Activated gamma-delta T cell treated with anti-CD3 and anti-CD28 coated beads, Interleukin-2, amount 50 U/mL, for 16 hours (primary cell): ENCODE measurements around the gene FGF6.
"Not testable (repeated sequence)": the region's sequence is repeated elsewhere in the genome, so short reads cannot be mapped to it uniquely, and the experiment has no call there.

Experiments used
- DNase-seq: peaks from one replicate; pipeline ENCODE4 v3.0.0-alpha.2; 2020; ENCODE audit warnings: low read depth

Gene FGF6, protein sequence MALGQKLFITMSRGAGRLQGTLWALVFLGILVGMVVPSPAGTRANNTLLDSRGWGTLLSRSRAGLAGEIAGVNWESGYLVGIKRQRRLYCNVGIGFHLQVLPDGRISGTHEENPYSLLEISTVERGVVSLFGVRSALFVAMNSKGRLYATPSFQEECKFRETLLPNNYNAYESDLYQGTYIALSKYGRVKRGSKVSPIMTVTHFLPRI

DNA sequence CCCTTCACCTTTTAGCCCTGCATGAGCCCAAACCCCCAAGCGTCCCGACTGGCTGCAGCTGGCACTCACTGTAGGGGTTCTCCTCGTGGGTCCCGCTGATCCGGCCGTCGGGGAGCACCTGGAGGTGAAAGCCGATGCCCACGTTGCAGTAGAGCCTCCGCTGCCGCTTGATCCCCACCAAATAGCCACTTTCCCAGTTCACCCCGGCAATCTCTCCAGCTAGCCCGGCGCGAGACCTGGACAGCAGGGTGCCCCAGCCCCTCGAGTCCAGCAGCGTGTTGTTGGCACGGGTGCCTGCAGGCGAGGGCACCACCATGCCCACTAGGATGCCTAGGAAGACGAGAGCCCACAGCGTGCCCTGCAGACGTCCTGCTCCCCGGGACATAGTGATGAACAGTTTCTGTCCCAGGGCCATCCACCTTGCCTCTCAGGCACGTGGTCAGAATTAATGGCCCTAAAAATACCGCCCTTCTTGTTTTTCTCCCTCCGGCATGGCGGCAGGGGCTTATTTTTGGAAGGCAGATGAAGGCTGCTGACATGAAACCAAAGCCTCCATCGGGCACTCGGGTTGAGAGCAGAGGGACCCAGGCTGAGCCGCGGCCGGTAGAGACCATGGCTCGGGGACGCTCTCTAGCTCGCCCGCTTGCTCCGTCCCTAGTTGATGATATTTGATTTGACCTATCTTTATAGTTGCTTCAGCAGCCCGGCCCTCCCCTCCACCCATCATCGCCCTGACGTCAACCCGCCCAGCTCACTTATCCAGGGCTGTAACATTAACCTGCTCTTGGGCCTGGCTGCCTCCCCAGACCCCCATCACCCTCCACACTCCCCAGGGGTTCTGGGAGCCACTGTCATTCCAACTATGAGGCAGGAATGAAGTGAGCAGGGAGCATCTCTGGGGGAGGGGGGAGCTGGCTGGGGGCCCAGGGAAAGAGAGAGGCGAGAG is at the start of gene FGF6:
FGF6 (minus strand) TSS at position 660 of the 946 bp plus-strand sequence; CDS start at position 415, 245 bp downstream.
- no peak for DNase-seq

DNA sequence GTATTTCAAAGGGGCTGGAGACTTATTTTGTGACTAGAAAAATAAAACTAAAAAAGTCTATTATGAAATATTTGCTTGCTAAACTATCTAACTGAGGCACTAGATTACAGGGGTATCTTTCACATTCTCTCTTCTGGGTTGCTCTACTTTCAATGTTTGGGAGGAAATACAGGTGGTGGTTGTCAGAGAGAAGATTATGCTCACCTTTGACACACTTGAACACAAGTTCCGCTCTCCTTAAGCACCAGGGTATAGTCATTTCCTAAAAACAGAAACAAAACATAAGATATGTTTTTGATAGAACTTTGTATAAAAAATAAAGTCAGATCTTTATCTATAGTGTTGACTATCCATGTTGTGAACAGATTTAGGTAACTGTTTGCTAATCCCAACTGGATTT is 45.4 kb upstream of the FGF6 start:
- DNase-seq, result no peak

DNA sequence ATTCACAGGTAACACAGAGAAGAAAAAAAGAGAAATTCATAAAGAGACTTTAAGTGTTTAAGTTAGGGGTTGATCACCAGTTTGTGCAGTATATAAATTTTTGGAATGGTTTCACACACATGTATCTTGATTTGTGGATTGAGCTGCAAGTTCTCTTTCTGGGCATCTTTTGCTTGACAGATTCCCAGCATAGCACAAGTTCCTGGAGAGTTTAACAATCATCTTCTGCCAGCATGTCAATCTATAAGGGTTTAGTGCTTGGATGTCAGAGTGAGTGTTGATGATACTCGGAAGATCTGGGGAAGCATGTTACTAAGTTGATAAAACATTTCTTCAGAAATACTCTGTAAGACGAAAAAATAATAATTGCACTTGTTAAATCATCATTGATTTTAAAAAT is 43.9 kb upstream of the FGF6 start:
- DNase-seq, result no peak

DNA sequence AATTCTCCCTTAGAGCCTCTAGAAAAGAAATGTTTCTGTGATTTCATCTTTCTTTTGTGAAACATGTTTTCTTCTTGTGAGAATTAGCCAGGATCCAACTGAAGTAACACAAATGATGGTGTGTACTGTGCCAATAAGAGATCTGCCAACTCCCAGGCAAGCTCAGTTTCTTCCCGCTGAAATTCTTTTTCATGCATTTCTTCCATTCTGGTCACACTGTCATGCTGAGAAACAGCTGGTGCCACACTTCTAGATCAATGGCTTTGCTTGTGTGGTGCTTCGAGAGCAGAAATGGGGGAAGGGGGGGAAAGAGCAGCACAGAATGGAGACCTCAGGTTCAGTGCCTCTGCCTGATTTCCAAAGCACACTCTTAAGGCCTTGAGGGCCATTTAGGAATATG is 41.4 kb upstream of the FGF6 start:
- no peak for DNase-seq

DNA sequence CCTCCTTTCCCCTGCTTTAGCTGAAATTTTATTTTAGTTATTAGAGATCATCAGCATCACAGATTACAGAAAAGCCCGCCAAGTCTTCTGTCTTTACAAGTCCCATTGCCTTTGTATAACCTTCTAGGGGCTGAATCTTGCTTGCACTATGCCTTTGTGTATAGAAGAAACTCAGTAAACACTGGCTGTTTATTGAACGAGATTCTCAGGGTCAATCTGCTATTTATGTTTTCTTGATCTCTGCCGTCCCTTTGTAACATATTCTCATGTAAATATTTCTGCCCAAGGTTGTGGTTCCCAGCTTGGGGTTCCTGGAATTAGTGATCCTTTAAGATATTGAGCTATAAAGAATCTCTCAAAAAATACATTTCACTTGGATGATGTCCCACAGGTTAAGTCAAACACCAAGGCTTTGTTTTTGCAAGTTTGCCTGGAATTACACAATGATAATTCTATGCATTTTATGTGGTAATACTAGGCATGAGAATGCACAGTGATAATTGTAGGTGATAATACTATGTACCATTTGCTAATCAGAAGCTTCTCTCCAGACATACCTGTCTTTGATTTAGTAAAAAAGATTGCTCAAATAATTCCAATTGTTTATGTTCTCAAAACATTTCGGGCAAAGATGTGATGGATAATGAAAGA is 40.6 kb upstream of the FGF6 start:
- DNase-seq, result no peak

DNA sequence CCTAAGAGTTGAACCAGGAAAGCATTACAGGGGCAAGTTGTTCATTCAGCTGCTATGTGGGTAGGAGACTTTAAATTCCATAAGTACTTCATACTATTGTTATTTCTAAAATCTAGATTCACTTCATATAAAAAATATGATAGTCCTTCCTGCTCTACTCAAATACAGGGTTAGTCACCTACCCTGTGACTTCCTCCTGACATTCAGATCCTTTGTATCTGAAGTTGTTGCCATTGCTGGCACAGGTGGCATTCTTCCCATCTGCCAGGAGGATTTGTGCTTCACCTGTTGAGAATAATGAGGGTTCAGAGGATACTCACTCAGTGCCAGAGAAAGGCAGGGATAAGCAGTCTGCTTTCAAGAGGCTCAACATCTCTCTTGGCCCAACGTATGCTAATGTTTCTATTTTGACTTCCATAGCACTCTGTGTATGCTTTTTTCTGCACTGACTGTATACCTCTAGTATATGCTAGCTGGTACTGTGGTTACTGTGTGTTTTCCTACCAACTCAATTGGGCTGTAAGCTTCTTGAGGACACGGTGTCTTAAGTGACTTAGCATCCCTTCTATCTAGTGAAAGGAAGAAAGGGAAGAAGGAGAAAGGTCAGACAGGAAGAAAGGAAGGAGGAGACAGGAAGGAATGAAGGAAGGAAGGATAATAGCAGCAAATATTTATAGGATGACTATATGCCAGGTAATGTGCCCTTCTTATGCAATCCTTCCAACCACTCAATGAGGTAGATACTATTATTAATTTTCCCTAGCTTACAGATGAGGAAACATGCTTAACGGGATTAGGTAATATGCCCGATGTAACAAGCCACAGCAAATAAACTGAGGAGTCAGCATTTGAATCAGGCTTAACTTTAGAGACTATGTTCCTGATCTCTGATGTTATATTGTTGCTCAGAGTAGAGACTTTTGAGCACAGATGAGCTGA is 38.5 kb upstream of the FGF6 start:
- no peak for DNase-seq

DNA sequence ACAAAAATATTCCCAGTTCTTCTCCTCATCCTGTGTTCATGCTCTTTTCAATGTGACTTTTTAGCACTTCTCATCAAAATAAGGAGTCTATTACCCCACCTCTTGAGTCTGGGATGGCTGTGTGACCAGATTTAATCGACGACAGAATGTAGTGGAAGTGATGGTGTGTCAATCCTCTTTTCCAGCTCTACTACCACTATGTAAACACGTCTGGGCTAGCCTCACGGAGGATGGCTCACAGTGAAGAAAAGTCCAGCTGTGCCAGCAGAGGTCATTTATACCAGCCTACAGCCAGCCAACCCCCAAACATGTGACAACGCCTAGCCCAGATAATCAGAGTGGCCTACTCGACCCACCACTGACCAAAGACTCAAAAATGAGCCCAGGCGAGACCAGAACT is 37.3 kb upstream of the FGF6 start:
- DNase-seq, result no peak

DNA sequence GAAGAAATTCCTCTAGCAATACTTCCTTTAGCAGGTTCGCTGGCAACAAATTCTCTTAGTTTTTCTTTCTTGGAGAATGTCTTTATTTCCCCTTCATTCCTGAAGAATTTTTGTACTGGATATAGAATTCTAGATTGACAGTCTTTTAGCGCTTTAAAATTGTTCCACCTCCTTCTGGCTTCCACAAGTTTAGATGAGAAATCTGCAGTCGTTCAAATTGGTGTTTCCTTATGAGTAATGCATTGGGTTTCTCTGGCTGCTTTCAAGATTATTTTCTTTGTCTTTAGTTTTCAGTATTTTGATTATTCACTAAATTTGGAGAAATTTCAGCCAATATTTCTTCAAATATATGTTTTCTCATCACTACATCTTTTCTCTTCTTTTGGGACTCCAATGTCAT is 33.3 kb upstream of the FGF6 start:
- no peak for DNase-seq

DNA sequence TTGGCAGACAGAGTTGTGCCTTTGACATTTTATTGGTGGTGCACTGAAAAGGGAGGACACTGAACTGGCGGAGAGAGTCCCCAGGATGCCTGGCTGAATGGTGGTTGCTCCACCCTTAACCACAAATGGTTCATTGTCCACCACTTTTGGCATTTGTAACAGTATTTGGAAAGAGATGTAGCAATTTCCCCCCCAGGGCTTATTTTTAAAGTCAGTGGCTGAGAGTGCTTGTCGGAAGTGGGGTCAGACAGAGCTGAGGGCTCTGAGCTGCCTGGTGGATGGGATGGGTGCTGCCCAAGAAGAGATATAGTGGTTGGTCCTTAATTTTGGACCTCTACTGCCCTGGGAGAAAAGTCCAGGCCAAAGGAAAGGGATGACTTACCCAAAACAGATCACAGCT is 31.5 kb upstream of the FGF6 start:
- DNase-seq, result no peak

DNA sequence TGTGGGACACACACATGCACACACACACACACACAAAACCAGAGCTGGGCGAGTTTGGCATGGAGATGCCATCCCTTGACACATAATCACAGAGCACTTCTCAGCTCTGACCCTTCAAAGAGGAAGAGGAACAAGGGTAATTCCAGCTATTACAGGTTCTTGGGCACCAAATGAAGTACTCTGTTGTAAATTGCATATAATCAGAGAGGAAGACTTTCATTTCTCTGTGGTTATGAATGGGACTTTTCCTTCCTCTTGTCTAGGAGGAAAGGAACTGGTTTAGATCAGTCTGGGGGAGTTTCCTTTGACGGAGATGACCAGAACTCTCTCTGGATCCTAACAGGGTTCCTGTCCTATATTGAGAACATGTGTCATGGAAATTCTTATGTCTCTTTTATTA is 26.4 kb upstream of the FGF6 start:
- DNase-seq, result no peak

DNA sequence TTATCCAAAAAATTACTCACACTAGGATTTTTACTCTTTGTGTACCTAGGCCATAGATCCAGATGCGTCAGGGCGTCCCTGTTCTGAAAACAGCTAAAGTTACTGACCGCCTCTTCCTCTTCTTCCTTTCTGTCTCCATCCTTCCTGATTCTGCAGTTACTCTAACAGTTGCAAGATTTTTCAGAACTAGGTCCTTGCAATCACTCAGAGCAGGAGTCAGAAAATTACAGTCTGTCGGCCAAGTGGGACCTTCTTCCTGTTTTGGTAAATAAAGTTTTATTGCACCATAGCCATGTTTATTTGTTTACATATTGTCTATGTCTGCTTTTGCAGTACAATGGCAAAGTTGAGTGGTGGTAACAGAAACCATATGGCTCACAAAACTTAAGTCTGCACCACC is 25.6 kb upstream of the FGF6 start:
- no peak for DNase-seq

DNA sequence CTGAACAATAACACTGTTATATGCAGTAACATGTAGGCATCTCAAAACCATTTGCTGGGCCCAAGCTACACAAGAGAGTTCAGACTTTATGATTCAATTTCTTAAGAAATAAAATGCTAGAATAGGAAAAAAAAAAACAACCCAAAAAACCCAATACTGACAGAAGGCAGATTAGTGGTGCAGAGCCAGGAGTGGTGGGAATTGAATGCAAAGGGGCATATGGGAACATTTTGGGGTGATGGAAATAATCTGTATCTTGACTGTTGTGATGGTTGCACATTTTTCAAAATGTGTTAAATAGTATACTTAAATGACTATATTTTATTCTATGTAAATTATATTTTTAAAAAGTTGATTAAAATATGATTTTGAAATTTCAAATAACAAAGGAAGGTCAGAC is 23.4 kb upstream of the FGF6 start:
- DNase-seq, result no peak

DNA sequence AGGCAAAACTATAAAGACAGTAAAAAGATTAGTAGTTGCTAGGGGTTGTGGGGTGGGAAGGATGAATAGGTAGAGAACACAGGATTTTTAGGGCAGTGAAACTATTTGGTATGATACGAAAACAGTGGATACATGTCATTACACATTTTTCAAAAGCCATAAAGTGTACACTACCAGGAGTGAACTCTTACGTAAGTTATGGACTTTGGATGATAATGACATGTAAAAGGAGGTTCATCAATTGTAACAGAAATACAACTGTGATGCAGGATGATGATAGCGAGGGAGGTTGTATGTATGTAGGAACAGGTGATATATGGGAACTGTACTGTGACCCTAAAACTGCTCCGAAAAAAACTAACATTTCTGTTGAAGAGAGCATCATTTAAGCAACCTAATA is 15.1 kb upstream of the FGF6 start:
- no peak for DNase-seq

DNA sequence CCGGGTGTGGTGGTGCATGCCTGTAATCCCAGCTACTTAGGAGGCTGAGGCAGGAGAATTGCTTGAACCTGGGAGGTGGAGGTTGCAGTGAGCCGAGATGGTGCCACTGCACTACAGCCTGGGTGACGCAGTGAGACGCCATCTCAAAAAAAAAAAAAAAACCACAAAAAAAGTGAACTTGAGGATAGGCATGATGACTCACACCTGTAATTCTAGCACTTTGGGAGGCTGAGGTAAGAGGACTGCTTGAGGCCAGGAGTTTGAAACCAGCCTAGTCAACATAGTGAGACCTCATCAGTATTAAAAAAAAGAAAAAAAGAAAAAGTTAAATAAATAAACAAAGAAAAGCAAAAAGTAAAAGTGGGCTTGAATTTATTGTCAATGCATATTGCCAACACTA is 10.2 kb upstream of the FGF6 start:
- DNase-seq, result not testable (repeated sequence)

DNA sequence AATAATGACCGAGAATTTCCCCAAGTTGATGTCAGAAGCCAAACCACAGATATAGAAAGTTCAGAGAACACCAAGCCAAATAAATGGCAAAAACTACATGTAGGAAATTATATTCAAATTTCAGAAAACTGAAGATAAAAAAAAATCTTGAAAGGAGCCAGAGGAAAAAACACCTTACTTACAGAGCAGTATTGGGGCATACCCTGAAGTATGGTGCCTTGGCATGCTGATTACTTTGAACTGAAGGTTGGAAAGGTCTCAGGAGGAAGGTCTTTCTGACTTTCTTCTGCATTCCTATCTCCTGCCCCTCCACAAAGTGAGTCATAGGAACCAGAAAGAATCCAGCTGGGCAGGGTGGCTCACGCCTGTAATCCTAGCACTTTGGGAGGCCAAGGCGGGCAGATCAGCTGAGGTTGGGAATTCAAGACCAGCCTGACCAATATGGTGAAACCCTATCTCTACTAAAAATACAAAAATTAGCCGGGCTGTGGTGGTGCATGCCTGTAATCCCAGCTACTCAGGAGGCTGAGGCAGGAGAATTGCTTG is 8.8 kb upstream of the FGF6 start:
- DNase-seq, result no peak

DNA sequence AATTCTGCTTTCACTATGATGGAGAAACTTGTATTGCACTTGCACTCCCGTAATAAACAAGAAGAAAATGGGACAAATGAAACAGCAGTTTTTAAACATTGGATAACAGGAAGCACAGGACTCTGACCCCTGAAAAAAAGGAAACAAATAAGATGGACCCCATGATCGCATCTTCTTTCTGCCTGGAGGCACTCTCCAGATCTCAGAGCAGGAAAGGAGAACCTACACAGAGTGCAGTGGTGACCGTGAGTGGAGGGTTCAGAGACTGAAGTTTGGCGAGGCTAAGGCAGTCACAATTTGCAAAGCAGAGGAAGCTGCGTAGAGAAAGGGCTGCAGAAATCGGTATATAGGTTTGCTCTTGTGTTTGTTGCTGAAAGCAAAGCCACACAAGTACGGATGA is 6.1 kb upstream of the FGF6 start:
- DNase-seq, result no peak

DNA sequence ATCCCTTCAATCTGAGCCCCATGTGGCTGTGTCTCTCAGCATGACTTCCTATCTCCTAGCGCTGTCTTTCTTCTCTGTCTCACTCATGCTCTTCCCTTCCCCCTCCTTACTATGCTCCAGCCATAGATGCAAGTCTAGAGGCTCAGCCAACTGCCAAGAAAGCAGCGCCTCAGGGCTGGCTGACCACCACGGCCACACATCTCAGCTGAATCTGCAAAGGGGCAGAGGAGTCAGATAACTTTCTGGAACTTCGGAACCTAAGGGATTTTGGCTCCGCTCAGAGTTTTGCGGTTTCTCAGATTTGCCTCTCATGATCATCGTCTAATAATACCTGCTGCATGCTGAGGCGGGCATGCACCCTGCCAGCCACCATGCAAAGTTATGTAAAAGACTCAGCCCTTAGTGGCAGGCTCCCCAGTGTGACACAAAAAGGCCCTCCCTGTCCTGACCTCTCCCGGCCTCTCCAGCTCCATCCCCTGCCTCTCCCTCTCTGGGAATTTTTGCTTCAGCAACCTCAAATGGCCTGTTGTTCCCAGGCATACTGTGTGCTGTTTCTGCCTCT is 5.0 kb upstream of the FGF6 start:
- no peak for DNase-seq

DNA sequence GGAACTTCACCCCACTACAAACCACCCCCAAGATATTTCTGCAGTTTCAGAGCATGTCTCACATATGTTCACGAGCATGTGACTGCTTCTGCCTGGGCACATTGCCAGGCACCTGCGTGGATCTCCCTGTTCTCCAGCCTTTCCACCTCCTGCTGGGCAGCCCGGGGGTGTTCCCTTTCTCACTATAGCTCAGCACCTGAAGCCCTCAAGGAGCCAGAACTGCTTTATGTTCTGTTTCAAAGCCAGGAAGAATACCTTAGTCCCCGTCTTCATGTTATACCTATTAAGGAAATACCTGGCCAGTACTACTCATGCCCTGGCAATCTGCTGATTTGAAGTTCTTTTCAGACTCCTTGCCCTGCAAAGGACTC is 4.2 kb upstream of the FGF6 start:
- DNase-seq, result no peak

DNA sequence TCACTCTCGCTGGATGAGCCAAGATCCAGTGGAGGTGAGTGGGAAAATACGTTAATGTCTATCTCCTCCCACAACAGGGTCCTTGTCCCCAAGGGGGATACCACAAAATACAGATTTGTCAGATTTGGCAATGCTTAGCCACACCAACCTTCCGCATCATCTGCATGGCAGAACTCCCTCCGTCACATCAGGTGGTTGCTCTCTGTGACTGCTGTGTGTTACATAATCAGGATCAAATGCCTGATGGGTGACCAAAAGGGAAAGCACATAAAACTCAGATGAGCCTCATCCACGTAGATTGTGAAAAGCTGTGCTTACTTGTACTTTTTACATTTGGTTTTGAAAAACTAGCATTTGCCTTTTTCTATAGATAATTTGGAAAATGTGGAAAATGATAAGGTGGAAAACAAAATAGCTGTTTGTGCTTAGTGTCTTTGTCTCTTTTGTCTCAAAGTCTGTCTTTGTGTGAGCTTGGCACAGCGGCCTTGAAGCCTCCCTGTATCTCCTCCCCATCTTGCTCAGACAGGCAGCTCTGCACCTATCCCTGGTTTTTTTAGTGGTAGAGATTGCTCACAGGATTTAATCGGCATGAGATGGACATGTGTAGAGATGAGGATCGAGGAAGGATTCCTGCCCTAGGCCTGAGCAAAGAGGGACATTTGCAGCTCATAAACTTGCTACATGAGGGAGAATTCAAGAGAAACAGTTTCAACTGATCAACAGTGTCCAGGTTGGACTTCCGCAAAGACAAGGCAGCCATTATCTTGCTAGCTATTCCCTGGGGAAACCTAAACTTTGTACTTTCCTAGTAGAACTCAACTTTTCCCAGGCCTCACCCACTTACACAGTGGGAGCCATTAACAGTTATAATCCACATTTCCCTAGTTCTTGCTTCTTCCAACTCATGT is 3.6 kb upstream of the FGF6 start:
- no peak for DNase-seq

DNA sequence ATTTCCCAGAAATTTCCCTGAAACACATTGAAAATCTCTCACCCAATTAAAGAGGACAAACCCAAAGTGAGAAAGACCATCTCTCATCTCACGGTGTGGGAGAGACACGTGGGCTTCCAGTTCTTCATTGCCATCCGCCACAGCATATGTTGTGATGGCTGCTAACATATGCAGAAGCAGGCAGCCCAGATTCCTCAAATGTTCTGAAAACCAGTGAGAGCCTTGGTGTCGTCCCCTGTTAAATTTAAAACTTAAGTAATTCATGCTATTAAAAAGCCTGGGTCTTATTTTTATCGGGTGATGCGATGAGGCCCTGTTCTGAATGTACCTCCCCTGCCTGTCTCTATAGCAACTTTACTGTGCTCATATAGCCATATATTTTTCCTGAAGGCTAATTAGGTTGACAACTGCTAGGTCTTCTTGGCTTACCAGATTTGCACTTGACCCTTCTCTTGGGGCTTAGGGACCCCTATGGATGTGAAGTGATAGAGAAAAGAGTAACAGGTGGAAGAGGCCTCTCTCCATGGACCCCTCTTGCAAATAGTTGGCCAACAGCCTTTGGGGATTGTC is 2.8 kb upstream of the FGF6 start:
- no peak for DNase-seq
